ENCODE data around the gene ELK3. TPM values are rescaled to one million over a fixed set of nuclear protein-coding genes. Genes with fewer than 3 reads are reported as not detected.

The ELK3 gene
- total and polyA plus RNA-seq, 2 of the 13 experiments (the other 11 are each of a cell fraction or from before 2014, with no cell fraction given): 2.9 to 3.2 TPM

DNA sequence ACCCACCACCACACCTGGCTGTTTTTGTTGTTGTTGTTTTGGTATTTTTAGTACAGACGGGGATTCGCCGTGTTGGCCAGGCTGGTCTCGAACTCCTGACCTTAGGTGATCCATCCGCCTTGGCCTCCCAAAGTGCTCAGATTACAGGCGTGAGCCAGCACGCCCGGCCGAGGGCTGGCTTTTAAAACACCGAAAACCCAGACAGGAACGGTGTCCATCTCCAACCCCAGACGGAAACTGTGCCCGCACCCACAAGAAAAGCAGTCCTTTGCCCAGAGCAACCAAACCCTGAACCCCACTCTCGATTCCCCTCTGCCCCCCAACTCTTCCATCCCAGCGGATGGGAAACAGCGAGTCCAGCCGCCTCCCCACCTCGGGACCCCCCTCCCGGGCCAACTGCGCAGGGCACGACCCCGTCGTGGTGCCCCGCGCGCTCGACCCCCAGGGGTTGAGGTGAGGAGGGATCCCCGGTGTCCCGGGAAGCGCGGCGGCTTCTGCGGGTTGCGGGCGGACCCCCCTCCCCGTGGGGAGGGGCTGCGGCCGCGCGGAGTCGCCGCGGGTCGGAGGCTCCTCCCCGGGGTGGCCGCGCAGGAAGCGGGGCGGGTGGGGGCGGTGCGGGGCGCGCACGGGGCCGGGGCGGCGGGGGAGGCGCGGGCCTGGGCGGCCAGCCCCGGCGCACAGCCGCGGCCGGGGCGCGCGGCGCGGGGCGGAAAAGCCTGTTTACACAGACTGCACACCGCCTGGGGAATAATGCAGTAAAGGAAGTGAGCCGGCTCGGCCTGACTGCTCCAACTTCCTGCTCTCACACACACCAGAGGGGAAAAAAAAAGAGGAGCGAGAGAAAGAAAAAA lies at the start of gene ELK3 (continued):
- TF ChIP-seq SALL1 (CRISPR knock-in tag; IDR thresholded peaks at IDR 0.05): no peak
- no peak for TF ChIP-seq NRL (CRISPR knock-in tag; IDR thresholded peaks at IDR 0.05; ENCODE audit: borderline replicate concordance)
- TF ChIP-seq THYN1 (CRISPR knock-in tag; IDR thresholded peaks at IDR 0.05; ENCODE audit: borderline replicate concordance, low read depth): no peak
- TF ChIP-seq, protein P1, sequence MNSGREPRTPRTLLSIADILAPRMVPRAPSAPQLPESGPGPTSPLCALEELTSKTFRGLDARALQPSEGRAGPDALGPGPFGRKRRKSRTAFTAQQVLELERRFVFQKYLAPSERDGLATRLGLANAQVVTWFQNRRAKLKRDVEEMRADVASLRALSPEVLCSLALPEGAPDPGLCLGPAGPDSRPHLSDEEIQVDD (CRISPR knock-in tag; IDR thresholded peaks at IDR 0.05; ENCODE audit: borderline replicate concordance): no peak
- no peak for TF ChIP-seq SNAI1 (CRISPR knock-in tag; IDR thresholded peaks at IDR 0.05; ENCODE audit: borderline replicate concordance)
- TF ChIP-seq ZNF615 (CRISPR knock-in tag; IDR thresholded peaks at IDR 0.05; ENCODE audit: borderline replicate concordance): no peak
- TF ChIP-seq HHEX (CRISPR knock-in tag; IDR thresholded peaks at IDR 0.05): no peak
- no peak for TF ChIP-seq ZNF510 (CRISPR knock-in tag; IDR thresholded peaks at IDR 0.05; ENCODE audit: low read depth)
- no peak for TF ChIP-seq REL (CRISPR knock-in tag; conservative IDR thresholded peaks at IDR 0.05)
- TF ChIP-seq ZNF441 (CRISPR knock-in tag; IDR thresholded peaks at IDR 0.05; ENCODE audit: borderline replicate concordance): peak; percentile 6; the same call in 1 of the 2 replicates
- no peak for TF ChIP-seq U2AF2 (IDR thresholded peaks at IDR 0.05; ENCODE audit: low read depth, low read length)
- no peak for TF ChIP-seq IKZF1 (IDR thresholded peaks at IDR 0.05)
- 0 out of 2 replicates have a peak, but pooled peaks have one; percentile 38 for TF ChIP-seq KDM5B (CRISPR knock-in tag; IDR thresholded peaks at IDR 0.05; ENCODE audit: borderline replicate concordance)
- TF ChIP-seq ZNF143 (CRISPR knock-in tag; IDR thresholded peaks at IDR 0.05): no peak
- TF ChIP-seq, protein P2, sequence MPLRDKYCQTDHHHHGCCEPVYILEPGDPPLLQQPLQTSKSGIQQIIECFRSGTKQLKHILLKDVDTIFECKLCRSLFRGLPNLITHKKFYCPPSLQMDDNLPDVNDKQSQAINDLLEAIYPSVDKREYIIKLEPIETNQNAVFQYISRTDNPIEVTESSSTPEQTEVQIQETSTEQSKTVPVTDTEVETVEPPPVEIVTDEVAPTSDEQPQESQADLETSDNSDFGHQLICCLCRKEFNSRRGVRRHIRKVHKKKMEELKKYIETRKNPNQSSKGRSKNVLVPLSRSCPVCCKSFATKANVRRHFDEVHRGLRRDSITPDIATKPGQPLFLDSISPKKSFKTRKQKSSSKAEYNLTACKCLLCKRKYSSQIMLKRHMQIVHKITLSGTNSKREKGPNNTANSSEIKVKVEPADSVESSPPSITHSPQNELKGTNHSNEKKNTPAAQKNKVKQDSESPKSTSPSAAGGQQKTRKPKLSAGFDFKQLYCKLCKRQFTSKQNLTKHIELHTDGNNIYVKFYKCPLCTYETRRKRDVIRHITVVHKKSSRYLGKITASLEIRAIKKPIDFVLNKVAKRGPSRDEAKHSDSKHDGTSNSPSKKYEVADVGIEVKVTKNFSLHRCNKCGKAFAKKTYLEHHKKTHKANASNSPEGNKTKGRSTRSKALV (CRISPR knock-in tag; IDR thresholded peaks at IDR 0.05): peak; percentile 14; the same call in 1 of the 2 replicates
- TF ChIP-seq XRCC5 (optimal IDR thresholded peaks at IDR 0.05; ENCODE audit: low read length): no peak
- TF ChIP-seq KDM4B (CRISPR knock-in tag; IDR thresholded peaks at IDR 0.05): no peak
- no peak for TF ChIP-seq DMAP1 (CRISPR knock-in tag; IDR thresholded peaks at IDR 0.05)
- TF ChIP-seq SRSF9 (IDR thresholded peaks at IDR 0.05; ENCODE audit: borderline replicate concordance, insufficient read depth, low read depth, low read length, poor library complexity, severe bottlenecking): no peak
- TF ChIP-seq SATB2 (CRISPR knock-in tag; IDR thresholded peaks at IDR 0.05): no peak
- peak; percentile 46; the same call in 1 of the 2 replicates for TF ChIP-seq MEIS2 (CRISPR knock-in tag; IDR thresholded peaks at IDR 0.05)
- no peak for TF ChIP-seq CBX2 (IDR thresholded peaks at IDR 0.05; ENCODE audit: low read depth, low read length)
- no peak for TF ChIP-seq CBX2 (CRISPR knock-in tag; IDR thresholded peaks at IDR 0.05; ENCODE audit: low read depth)
- TF ChIP-seq REXO4 (CRISPR knock-in tag; IDR thresholded peaks at IDR 0.05; ENCODE audit: borderline replicate concordance): no peak
- TF ChIP-seq POLR2A (IDR thresholded peaks at IDR 0.05; ENCODE audit: insufficient read depth in 1 of 2, low read depth in 2 of 2, low read length in 2 of 2): 0 out of 4 replicates have a peak, but pooled peaks of 1 of the 2 experiments have one; percentile 32
- no peak for TF ChIP-seq KLF13 (CRISPR knock-in tag; IDR thresholded peaks at IDR 0.05)
- TF ChIP-seq ELF4 (CRISPR knock-in tag; IDR thresholded peaks at IDR 0.05; ENCODE audit: borderline replicate concordance): no peak
- 0 out of 2 replicates have a peak, but pooled peaks have one; percentile 28 for TF ChIP-seq ZBTB2 (CRISPR knock-in tag; IDR thresholded peaks at IDR 0.05; ENCODE audit: low read depth)
- no peak for TF ChIP-seq PCBP1 (IDR thresholded peaks at IDR 0.05; ENCODE audit: borderline replicate concordance, low read depth, low read length)

All from HepG2 (cell line).